Nephron (organoid): Measurements from ENCODE around the gene SNAPC3.
A peak's percentile ranks its signal among the peaks of the same experiment; 100 is the strongest.

Experiments used
- H3K27ac Mint-ChIP-seq, 3 experiments: 2 replicates each; pipeline ENCODE4 v1.8.0; 2020; ENCODE audit warnings: mixed read lengths in 3 of 3, mild to moderate bottlenecking in 2 of 3, moderate library complexity in 1 of 3
- H3K27me3 Mint-ChIP-seq: 2 replicates; pipeline ENCODE4 v1.8.0; 2021; ENCODE audit warnings: low read depth, mild to moderate bottlenecking, moderate library complexity, mixed read lengths
- H3K36me3 Mint-ChIP-seq: 2 replicates; pipeline ENCODE4 v1.8.0; 2020; ENCODE audit warnings: low read depth, mixed read lengths
- H3K4me1 Mint-ChIP-seq: 2 replicates; pipeline ENCODE4 v1.8.0; 2020; ENCODE audit warnings: mixed read lengths
- H3K4me3 Mint-ChIP-seq, 3 experiments: 2 replicates each; pipeline ENCODE4 v1.8.0; 2020; ENCODE audit warnings: mild to moderate bottlenecking in 3 of 3, mixed read lengths in 3 of 3, moderate library complexity in 2 of 3
- H3K9me3 Mint-ChIP-seq: 2 replicates; pipeline ENCODE4 v1.8.0; 2020; ENCODE audit warnings: mixed read lengths
- CTCF ChIP-seq, 3 experiments: fragments of 200-600 bp; sonication (generic); IDR thresholded peaks; one replicate each; pipeline ENCODE4 v1.5.0; 2021; ENCODE audit warnings: antibody characterized with exemption in 3 of 3; ENCODE audit not compliant: unreplicated experiment in 3 of 3

SNAPC3 gene

GRCh38 chr9:15501803-15502202 lies 79.1 kb downstream of the SNAPC3 start:
- no peak for TF ChIP-seq CTCF (IDR thresholded peaks at IDR 0.05; ENCODE audit: unreplicated experiment in 3 of 3)
- H3K9me3 Mint-ChIP-seq: no peaks in the 10 kb centered on the region
- no peaks in the 10 kb centered on the region for H3K27me3 Mint-ChIP-seq
- no peak overlapping the region for H3K4me3 Mint-ChIP-seq
- H3K36me3 Mint-ChIP-seq: peaks cover 70% of the 10 kb centered on the region
- H3K27ac Mint-ChIP-seq: no peak overlapping the region
- no peaks in the 10 kb centered on the region for H3K4me1 Mint-ChIP-seq

GRCh38 chr9:15505921-15506320 lies 83.2 kb downstream of the SNAPC3 start:
- H3K9me3 Mint-ChIP-seq: no peaks in the 10 kb centered on the region
- peaks cover 50% of the 10 kb centered on the region for H3K36me3 Mint-ChIP-seq
- no peak overlapping the region for H3K27ac Mint-ChIP-seq
- H3K4me3 Mint-ChIP-seq: no peak overlapping the region
- H3K27me3 Mint-ChIP-seq: no peaks in the 10 kb centered on the region
- H3K4me1 Mint-ChIP-seq: peaks cover 20% of the 10 kb centered on the region
- TF ChIP-seq CTCF (IDR thresholded peaks at IDR 0.05; ENCODE audit: unreplicated experiment in 3 of 3): no peak

DNA sequence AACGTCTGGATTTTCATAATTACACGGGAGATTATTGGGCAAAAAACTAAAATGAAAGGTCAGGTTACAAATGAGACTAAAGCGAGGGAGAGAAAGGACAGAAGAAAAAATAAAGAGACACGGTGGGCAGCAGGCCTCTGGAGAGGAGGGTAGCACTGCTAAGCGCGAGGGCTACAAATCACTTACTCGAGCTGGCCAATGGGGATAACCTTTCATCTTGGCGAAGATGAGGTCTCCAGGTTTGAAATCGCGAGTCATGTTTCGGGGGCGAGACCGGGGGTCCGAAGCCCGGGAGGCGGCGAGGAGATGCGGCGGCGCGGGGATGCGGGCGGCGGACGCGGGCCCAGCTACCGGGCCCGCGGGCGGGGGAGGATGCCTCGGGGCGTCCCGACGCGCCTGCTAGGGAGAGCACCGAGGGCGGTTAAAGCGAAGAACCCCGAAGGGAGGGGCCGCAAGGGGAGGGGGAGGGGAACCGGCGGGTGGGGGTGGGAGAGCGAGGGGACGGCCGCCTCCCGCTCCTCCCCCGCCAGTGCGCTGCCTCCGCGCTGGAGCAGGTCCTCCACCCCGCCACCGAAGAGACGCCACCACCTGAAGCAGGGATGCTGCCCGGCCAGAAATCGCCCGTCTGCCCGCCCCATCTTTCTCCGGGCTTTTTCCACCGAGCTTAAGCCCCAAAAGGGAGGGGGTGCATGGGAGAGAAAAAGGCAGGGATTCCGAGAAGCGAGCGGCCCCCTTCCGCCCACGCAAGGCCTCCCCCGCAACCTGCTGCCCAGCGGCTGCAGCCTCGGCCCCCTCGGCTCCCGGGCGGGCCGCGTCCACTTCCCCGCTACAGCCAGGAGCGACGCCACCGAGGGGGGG lies 87.5 kb downstream of the SNAPC3 start:
- peak overlapping the region; percentile 87 to 91 (median 90) for H3K4me3 Mint-ChIP-seq
- H3K36me3 Mint-ChIP-seq: peaks cover 26% of the 10 kb centered on the region
- peaks cover 3% of the 10 kb centered on the region for H3K27me3 Mint-ChIP-seq
- peak overlapping the region; percentile 93 to 100 (median 93) for H3K27ac Mint-ChIP-seq
- no peaks in the 10 kb centered on the region for H3K9me3 Mint-ChIP-seq
- no peak for TF ChIP-seq CTCF (IDR thresholded peaks at IDR 0.05; ENCODE audit: unreplicated experiment in 3 of 3)
- peaks cover 34% of the 10 kb centered on the region for H3K4me1 Mint-ChIP-seq

GRCh38 chr9:15510789-15511575 lies 88.3 kb downstream of the SNAPC3 start, which contains the start of gene PSIP1:
PSIP1 (minus strand) TSS chr9:15510970; CDS start chr9:15510188, 782 bp downstream.
- Mint-ChIP-seq H3K27me3 (peaks cover 3% of the 10 kb centered on the region), H3K36me3 (peaks cover 20% of the 10 kb centered on the region), H3K27ac (peak within 1 kb of the TSS; percentile 100), H3K9me3 (no peaks in the 10 kb centered on the region), H3K4me3 (peak within 1 kb of the TSS; percentile 90 to 91 (median 90)), H3K4me1 (peaks cover 34% of the 10 kb centered on the region)
- peak in 1 of 3 experiments; percentile 11 for TF ChIP-seq CTCF (IDR thresholded peaks at IDR 0.05; ENCODE audit: unreplicated experiment in 3 of 3)
